Liver (tissue), 9 donors: ENCODE data around the gene CASD1. TPM values are rescaled to one million over a fixed set of nuclear protein-coding genes. Genes with fewer than 3 reads are reported as not detected.

Experiments
- DNase-seq: peaks from one replicate; pipeline ENCODE4 v3.0.0-alpha.2; 2017; ENCODE audit warnings: low spot score
- H3K27ac ChIP-seq, 2 donors: one replicate each; pipeline ENCODE4 v1.7.0; 2013; ENCODE audit warnings: inconsistent platforms in 2 of 2, low read length in 2 of 2, control low read depth in 1 of 2, low read depth in 1 of 2, mild to moderate bottlenecking in 1 of 2
- H3K27me3 ChIP-seq, 4 donors: one replicate each; pipeline versions ENCODE4 v1.6.1 to v1.7.0; 2013; ENCODE audit warnings: low read length in 3 of 4, inconsistent platforms in 1 of 4, mild to moderate bottlenecking in 1 of 4, moderate library complexity in 1 of 4; ENCODE audit not compliant: control insufficient read depth in 4 of 4, insufficient read depth in 4 of 4
- H3K36me3 ChIP-seq, 4 donors: one replicate each; pipeline versions ENCODE4 v1.6.1 to v1.7.0; 2013; ENCODE audit warnings: low read length in 3 of 4, mild to moderate bottlenecking in 3 of 4, low read depth in 1 of 4, moderate library complexity in 1 of 4; ENCODE audit not compliant: control insufficient read depth in 4 of 4, insufficient read depth in 3 of 4
- H3K4me1 ChIP-seq, 4 donors: one replicate each; pipeline versions ENCODE4 v1.6.1 to v1.7.0; 2013; ENCODE audit warnings: low read length in 3 of 4, mild to moderate bottlenecking in 3 of 4, moderate library complexity in 1 of 4; ENCODE audit not compliant: control insufficient read depth in 4 of 4, insufficient read depth in 4 of 4
- H3K4me3 ChIP-seq, 3 donors: one replicate each; pipeline versions ENCODE4 v1.6.1 to v1.7.0; 2013; ENCODE audit warnings: low read length in 3 of 3, control low read depth in 1 of 3, low read depth in 1 of 3, mild to moderate bottlenecking in 1 of 3
- H3K9ac ChIP-seq, 2 donors: one replicate each; pipeline ENCODE4 v1.7.0; 2013; ENCODE audit warnings: low read length in 2 of 2, mild to moderate bottlenecking in 2 of 2, moderate library complexity in 2 of 2, control low read depth in 1 of 2, low read depth in 1 of 2
- H3K9me3 ChIP-seq, 4 donors: one replicate each; pipeline versions ENCODE4 v1.6.1 to v1.7.0; 2013; ENCODE audit warnings: low read length in 3 of 4; ENCODE audit not compliant: control insufficient read depth in 4 of 4
- EGR1 ChIP-seq, 2 donors: IDR thresholded peaks; 2 replicates each; pipeline ENCODE4 v1.6.1; 2016 to 2018; ENCODE audit warnings: antibody characterized with exemption in 2 of 2, low read depth in 2 of 2
- FOXA1 ChIP-seq: IDR thresholded peaks from 2 replicates; pipeline ENCODE4 v1.6.1; 2016; ENCODE audit warnings: antibody characterized with exemption
- FOXA2 ChIP-seq: IDR thresholded peaks from 2 replicates; pipeline ENCODE4 v1.6.1; 2016; ENCODE audit warnings: antibody characterized with exemption
- GABPA ChIP-seq, 2 donors: IDR thresholded peaks in 1 of 2; conservative IDR thresholded peaks in 1 of 2; 2 replicates each; pipeline ENCODE4 v1.6.1; 2016; ENCODE audit warnings: antibody characterized with exemption in 2 of 2, mild to moderate bottlenecking in 1 of 2, moderate library complexity in 1 of 2
- HNF4A ChIP-seq, 2 donors: conservative IDR thresholded peaks; 2 replicates each; pipeline ENCODE4 v1.6.1; 2016; ENCODE audit warnings: antibody characterized with exemption in 2 of 2, mild to moderate bottlenecking in 2 of 2
- HNF4G ChIP-seq: IDR thresholded peaks from 2 replicates; pipeline ENCODE4 v1.6.1; 2016; ENCODE audit warnings: antibody characterized with exemption
- JUND ChIP-seq, 2 donors: IDR thresholded peaks; 2 replicates each; pipeline ENCODE4 v1.6.1; 2016; ENCODE audit warnings: antibody characterized with exemption in 2 of 2
- NR2F2 ChIP-seq: IDR thresholded peaks from 2 replicates; pipeline ENCODE4 v1.6.1; 2016; ENCODE audit warnings: antibody characterized with exemption
- RAD21 ChIP-seq, 2 donors: IDR thresholded peaks; 2 replicates each; pipeline ENCODE4 v1.6.1; 2016; ENCODE audit warnings: antibody characterized with exemption in 2 of 2, mild to moderate bottlenecking in 2 of 2
- RXRA ChIP-seq, 2 donors: IDR thresholded peaks; 2 replicates each; pipeline ENCODE4 v1.6.1; 2017 to 2018; ENCODE audit warnings: antibody characterized with exemption in 2 of 2, mild to moderate bottlenecking in 1 of 2
- SP1 ChIP-seq: IDR thresholded peaks from 2 replicates; pipeline ENCODE4 v1.6.1; 2018; ENCODE audit warnings: antibody characterized with exemption, mild to moderate bottlenecking
- TAF1 ChIP-seq: conservative IDR thresholded peaks from 2 replicates; pipeline ENCODE4 v1.6.1; 2016; ENCODE audit warnings: antibody characterized with exemption, mild to moderate bottlenecking
- YY1 ChIP-seq: IDR thresholded peaks from 2 replicates; pipeline ENCODE4 v1.6.1; 2016; ENCODE audit warnings: antibody characterized with exemption, mild to moderate bottlenecking
- WGBS: extraction: QIAGEN DNeasy Blood & Tissue Kit; methylation state at CpG from one replicate; pipeline ENCODE4 v1.1.7; 2013; 5-methylcytosine and 5-hydroxymethylcytosine counted together
- polyA plus RNA-seq, 2 donors: library from polyadenylated mRNA; stranded (reverse) in 1 of 2; unstranded in 1 of 2; fragments of 200-250 nt in 1 of 2; fragments of >200 nt in 1 of 2; fragmentation: Nextera tagmentation in 1 of 2; extraction: Ambion mirVana in 1 of 2; gene quantifications; one replicate each; pipeline versions ENCODE4 v1.2.1 to v1.2.3, GENCODE V29; 2013 to 2015
- total RNA-seq, 2 donors: library from RNA; depleted of rRNA; stranded (reverse); fragments of >200 nt; gene quantifications; one replicate each; pipeline ENCODE4 v1.2.3, GENCODE V29; 2014
- TF ChIP-seq, protein P1 (sequence below): IDR thresholded peaks from 2 replicates; pipeline ENCODE4 v1.6.1; 2016; ENCODE audit warnings: antibody characterized with exemption
- TF ChIP-seq, protein P2 (sequence below): IDR thresholded peaks from 2 replicates; pipeline ENCODE4 v1.6.1; 2016; ENCODE audit warnings: antibody characterized with exemption
- TF ChIP-seq, protein P3 (sequence below): IDR thresholded peaks from 2 replicates; pipeline ENCODE4 v1.6.1; 2016; ENCODE audit warnings: antibody characterized with exemption
- TF ChIP-seq, protein P4 (sequence below): IDR thresholded peaks from 2 replicates; pipeline ENCODE4 v1.6.1; 2016; ENCODE audit warnings: antibody characterized with exemption, mild to moderate bottlenecking
- donor health status: healthy.
- donor health status: healthy.
- donor health status: healthy.
- donor health status: healthy.
- donor health status: healthy.

The CASD1 gene
- total and polyA plus RNA-seq, 4 donors, result 3.8 to 14.1 (median 8.1) TPM

DNA sequence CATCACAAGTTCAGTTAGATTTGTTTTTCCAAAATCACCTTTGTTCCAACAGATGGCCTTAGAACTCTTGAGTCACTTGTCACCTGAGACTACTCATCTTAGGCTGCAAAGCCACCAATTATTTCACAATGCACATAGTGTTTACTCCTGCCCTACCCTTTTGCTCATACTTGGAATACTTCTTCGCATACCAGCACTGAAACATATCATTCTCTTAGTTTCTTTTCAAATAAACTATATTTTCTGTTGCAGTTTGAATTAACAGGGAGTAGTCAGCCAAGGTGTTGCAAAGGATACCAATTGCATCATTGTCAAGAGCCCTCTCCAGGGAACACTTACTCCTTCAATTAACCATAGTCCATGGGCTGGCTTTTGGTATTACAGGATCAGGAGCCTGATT, 71.0 kb downstream of the CASD1 start:
- WGBS, result 88% methylated on average over 1 of the region's 1 CpG
- DNase-seq, result no peak
- TF ChIP-seq NR2F2 (no peak), HNF4A (conservative IDR thresholded peaks at IDR 0.05) (no peak), FOXA1 (no peak), RXRA (IDR thresholded peaks at IDR 0.05) (no peak), RAD21 (IDR thresholded peaks at IDR 0.05) (no peak), GABPA (IDR thresholded peaks at IDR 0.05 in 1 of 2, conservative IDR thresholded peaks at IDR 0.05 in 1 of 2) (no peak), SP1 (no peak), HNF4G (no peak), TAF1 (no peak), YY1 (no peak), EGR1 (IDR thresholded peaks at IDR 0.05; ENCODE audit: low read depth in 2 of 2) (no peak), FOXA2 (no peak)
- TF ChIP-seq, protein P1, sequence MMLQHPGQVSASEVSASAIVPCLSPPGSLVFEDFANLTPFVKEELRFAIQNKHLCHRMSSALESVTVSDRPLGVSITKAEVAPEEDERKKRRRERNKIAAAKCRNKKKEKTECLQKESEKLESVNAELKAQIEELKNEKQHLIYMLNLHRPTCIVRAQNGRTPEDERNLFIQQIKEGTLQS, result no peak
- TF ChIP-seq, protein P2, sequence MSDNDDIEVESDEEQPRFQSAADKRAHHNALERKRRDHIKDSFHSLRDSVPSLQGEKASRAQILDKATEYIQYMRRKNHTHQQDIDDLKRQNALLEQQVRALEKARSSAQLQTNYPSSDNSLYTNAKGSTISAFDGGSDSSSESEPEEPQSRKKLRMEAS, result no peak
- TF ChIP-seq, protein P3, sequence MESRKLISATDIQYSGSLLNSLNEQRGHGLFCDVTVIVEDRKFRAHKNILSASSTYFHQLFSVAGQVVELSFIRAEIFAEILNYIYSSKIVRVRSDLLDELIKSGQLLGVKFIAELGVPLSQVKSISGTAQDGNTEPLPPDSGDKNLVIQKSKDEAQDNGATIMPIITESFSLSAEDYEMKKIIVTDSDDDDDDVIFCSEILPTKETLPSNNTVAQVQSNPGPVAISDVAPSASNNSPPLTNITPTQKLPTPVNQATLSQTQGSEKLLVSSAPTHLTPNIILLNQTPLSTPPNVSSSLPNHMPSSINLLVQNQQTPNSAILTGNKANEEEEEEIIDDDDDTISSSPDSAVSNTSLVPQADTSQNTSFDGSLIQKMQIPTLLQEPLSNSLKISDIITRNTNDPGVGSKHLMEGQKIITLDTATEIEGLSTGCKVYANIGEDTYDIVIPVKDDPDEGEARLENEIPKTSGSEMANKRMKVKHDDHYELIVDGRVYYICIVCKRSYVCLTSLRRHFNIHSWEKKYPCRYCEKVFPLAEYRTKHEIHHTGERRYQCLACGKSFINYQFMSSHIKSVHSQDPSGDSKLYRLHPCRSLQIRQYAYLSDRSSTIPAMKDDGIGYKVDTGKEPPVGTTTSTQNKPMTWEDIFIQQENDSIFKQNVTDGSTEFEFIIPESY, result no peak
- TF ChIP-seq, protein P4, sequence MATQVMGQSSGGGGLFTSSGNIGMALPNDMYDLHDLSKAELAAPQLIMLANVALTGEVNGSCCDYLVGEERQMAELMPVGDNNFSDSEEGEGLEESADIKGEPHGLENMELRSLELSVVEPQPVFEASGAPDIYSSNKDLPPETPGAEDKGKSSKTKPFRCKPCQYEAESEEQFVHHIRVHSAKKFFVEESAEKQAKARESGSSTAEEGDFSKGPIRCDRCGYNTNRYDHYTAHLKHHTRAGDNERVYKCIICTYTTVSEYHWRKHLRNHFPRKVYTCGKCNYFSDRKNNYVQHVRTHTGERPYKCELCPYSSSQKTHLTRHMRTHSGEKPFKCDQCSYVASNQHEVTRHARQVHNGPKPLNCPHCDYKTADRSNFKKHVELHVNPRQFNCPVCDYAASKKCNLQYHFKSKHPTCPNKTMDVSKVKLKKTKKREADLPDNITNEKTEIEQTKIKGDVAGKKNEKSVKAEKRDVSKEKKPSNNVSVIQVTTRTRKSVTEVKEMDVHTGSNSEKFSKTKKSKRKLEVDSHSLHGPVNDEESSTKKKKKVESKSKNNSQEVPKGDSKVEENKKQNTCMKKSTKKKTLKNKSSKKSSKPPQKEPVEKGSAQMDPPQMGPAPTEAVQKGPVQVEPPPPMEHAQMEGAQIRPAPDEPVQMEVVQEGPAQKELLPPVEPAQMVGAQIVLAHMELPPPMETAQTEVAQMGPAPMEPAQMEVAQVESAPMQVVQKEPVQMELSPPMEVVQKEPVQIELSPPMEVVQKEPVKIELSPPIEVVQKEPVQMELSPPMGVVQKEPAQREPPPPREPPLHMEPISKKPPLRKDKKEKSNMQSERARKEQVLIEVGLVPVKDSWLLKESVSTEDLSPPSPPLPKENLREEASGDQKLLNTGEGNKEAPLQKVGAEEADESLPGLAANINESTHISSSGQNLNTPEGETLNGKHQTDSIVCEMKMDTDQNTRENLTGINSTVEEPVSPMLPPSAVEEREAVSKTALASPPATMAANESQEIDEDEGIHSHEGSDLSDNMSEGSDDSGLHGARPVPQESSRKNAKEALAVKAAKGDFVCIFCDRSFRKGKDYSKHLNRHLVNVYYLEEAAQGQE, result no peak
- peaks cover 0 to 4% (median 0%) of the 10 kb centered on the region in 4 donors for H3K9me3 ChIP-seq
- H3K4me1 ChIP-seq, result peaks cover 0 to 18% (median 10%) of the 10 kb centered on the region in 4 donors
- H3K27ac ChIP-seq, result no peak overlapping the region
- H3K9ac ChIP-seq, result no peak overlapping the region
- no peak overlapping the region for H3K4me3 ChIP-seq
- H3K27me3 ChIP-seq, result no peaks in the 10 kb centered on the region
- no peaks in the 10 kb centered on the region for H3K36me3 ChIP-seq

DNA sequence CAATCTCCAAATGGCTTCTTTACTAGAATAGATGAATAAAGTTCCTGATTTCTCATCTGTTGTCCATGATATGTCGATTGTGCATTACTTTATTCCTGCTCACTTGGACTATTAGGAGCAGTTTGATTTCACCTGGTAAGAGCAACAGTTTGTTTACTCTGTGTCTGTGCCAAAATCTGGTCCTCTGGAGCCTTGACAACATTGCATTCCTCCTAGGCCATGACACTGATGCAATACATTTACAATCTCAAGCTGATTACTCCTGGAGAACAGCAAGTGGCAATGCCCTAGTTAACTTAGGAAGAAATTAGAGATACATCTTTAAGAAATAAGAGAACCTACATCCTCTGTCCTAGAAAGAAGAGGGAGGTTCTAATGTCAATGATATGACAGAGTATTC, 74.5 kb downstream of the CASD1 start:
- H3K4me1 ChIP-seq, result peaks cover 0 to 18% (median 10%) of the 10 kb centered on the region in 4 donors
- no peak overlapping the region for H3K27ac ChIP-seq
- 24% methylated on average over 1 of the region's 1 CpG for WGBS
- H3K36me3 ChIP-seq, result no peaks in the 10 kb centered on the region
- no peak overlapping the region for H3K9ac ChIP-seq
- no peaks in the 10 kb centered on the region for H3K9me3 ChIP-seq
- no peaks in the 10 kb centered on the region for H3K27me3 ChIP-seq
- no peak overlapping the region for H3K4me3 ChIP-seq
- DNase-seq, result no peak
- TF ChIP-seq, protein P4, result no peak
- TF ChIP-seq TAF1 (no peak), GABPA (IDR thresholded peaks at IDR 0.05 in 1 of 2, conservative IDR thresholded peaks at IDR 0.05 in 1 of 2) (no peak), HNF4G (no peak), JUND (IDR thresholded peaks at IDR 0.05) (peak; percentile 46 to 77), NR2F2 (no peak), FOXA1 (peak; percentile 68), RAD21 (IDR thresholded peaks at IDR 0.05) (peak; percentile 39 to 52), HNF4A (conservative IDR thresholded peaks at IDR 0.05) (peak; percentile 63 to 64), SP1 (peak; percentile 33)
- TF ChIP-seq, protein P3, result no peak
- TF ChIP-seq, protein P2, result peak; percentile 19
- TF ChIP-seq, protein P1, result peak; percentile 90
